A673 (cell line): ENCODE measurements around the gene ZC2HC1C. TPM values are rescaled to one million over a fixed set of nuclear protein-coding genes. Genes with fewer than 3 reads are reported as not detected.

ENCODE experiments used
- BruUV-seq: library from RNA; stranded (reverse); fragments of 400-500 nt; replicated peaks from 2 replicates; lab custom pipeline; 2021; lab: Mats Ljungman, UMichigan
- CTCF ChIA-PET: fragments of 300-600 bp; sonication (Branson Sonifier 250); formaldehyde crosslinking; loops from one replicate; lab custom pipeline; 2022; ENCODE audit warnings: antibody characterized with exemption; lab: Charles Lee
- POLR2A ChIA-PET: fragments of 300-600 bp; sonication (Branson Sonifier 250); formaldehyde crosslinking; loops from one replicate; lab custom pipeline; 2022; ENCODE audit warnings: antibody characterized with exemption; ENCODE audit not compliant: low non-redundant PET; lab: Charles Lee
- DNase-seq: peaks from one replicate; pipeline ENCODE4 v3.0.0-alpha.2; 2015; ENCODE audit warnings: low spot score
- H3K27ac ChIP-seq: fragments of 200-600 bp; sonication (generic); 2 replicates; pipeline ENCODE4 v1.5.1; 2016; ENCODE audit warnings: mixed run types, low read depth, mild to moderate bottlenecking, mixed read lengths, antibody characterized with exemption, low read length; ENCODE audit not compliant: poor library complexity, severe bottlenecking
- H3K27me3 ChIP-seq: fragments of 200-600 bp; sonication (generic); replicated peaks from 2 replicates; pipeline ENCODE4 v1.6.1; 2017; ENCODE audit warnings: mixed run types, low read depth, mild to moderate bottlenecking, mixed read lengths, antibody characterized with exemption, low read length; ENCODE audit not compliant: insufficient read depth, poor library complexity
- H3K36me3 ChIP-seq: fragments of 200-600 bp; sonication (generic); 2 replicates; pipeline ENCODE4 v1.6.1; 2016; ENCODE audit warnings: mixed run types, mild to moderate bottlenecking, mixed read lengths, antibody characterized with exemption, low read length; ENCODE audit not compliant: insufficient read depth, poor library complexity, severe bottlenecking
- H3K4me1 ChIP-seq: fragments of 200-600 bp; sonication (generic); 2 replicates; pipeline ENCODE4 v1.6.1; 2017; ENCODE audit warnings: mixed run types, mild to moderate bottlenecking, mixed read lengths, antibody characterized with exemption, low read length; ENCODE audit not compliant: insufficient read depth, poor library complexity, severe bottlenecking
- H3K4me3 ChIP-seq: fragments of 200-600 bp; sonication (generic); 2 replicates; pipeline ENCODE4 v1.5.1; 2016; ENCODE audit warnings: low read depth, mixed run types, mild to moderate bottlenecking, mixed read lengths, low read length; ENCODE audit not compliant: poor library complexity, severe bottlenecking
- H3K9me3 ChIP-seq: fragments of 200-600 bp; sonication (generic); 2 replicates; pipeline ENCODE4 v1.6.1; 2016; ENCODE audit warnings: mixed run types, low read depth, mild to moderate bottlenecking, mixed read lengths, antibody characterized with exemption, low read length; ENCODE audit not compliant: poor library complexity, severe bottlenecking
- EZH2 ChIP-seq: fragments of 200-600 bp; sonication (generic); IDR thresholded peaks from 2 replicates; pipeline ENCODE4 v1.6.1; 2017; ENCODE audit warnings: borderline replicate concordance, low read depth, mild to moderate bottlenecking, mixed read lengths, antibody characterized with exemption, low read length; ENCODE audit not compliant: poor library complexity, severe bottlenecking
- intact Hi-C: fragments of 100-400 bp; cut with micrococcal nuclease; formaldehyde crosslinking; loops from one replicate; pipeline ENCODE4 v1.10.0; 2022; ENCODE audit not compliant: unreplicated experiment
- total RNA-seq: library from RNA; stranded (reverse); gene quantifications from 2 replicates; pipeline ENCODE4 v1.2.3, GENCODE V29; 2021
- TF ChIP-seq, protein P1 (sequence below): fragments of 300-800, 200-600 bp; sonication (generic); conservative IDR thresholded peaks from 2 replicates; pipeline ENCODE4 v1.5.1; 2017; ENCODE audit warnings: low read depth, mild to moderate bottlenecking, antibody characterized with exemption, low read length, moderate library complexity, mixed read lengths

Gene ZC2HC1C
- total RNA-seq, 1 experiment from 2014 or later: 1.0 TPM

DNA sequence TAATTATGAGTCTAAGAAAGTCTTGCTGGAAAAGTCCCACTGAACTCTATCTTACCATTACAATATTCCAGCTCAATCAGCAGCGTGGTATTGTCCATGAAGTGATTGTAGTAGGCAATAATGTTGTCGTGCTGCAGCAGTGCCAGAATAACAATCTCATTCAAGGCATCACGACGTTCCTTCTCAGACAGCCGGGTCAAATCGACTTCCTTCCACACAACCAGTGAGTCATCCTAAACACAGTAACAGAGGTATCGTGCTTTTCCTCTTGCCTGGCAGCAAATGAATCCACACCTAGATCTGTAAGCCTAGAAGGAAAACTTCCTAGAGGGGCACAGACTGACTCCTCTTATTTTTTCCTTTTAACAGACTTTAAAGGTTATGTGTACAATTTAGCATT is 54.5 kb downstream of the ZC2HC1C start:
- peaks cover 19% of the 10 kb centered on the region for H3K4me1 ChIP-seq
- ChIA-PET CTCF (no interaction called here), POLR2A (no interaction called here)
- intact Hi-C loops: loop anchor here (10.0 kb wide), 1 partner anchor 441 kb away; no protein-coding TSS in a partner anchor
- H3K36me3 ChIP-seq: peaks cover 10% of the 10 kb centered on the region
- no TSS peak for BruUV-seq
- TF ChIP-seq EZH2: no peak
- TF ChIP-seq, protein P1, sequence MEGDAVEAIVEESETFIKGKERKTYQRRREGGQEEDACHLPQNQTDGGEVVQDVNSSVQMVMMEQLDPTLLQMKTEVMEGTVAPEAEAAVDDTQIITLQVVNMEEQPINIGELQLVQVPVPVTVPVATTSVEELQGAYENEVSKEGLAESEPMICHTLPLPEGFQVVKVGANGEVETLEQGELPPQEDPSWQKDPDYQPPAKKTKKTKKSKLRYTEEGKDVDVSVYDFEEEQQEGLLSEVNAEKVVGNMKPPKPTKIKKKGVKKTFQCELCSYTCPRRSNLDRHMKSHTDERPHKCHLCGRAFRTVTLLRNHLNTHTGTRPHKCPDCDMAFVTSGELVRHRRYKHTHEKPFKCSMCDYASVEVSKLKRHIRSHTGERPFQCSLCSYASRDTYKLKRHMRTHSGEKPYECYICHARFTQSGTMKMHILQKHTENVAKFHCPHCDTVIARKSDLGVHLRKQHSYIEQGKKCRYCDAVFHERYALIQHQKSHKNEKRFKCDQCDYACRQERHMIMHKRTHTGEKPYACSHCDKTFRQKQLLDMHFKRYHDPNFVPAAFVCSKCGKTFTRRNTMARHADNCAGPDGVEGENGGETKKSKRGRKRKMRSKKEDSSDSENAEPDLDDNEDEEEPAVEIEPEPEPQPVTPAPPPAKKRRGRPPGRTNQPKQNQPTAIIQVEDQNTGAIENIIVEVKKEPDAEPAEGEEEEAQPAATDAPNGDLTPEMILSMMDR: no peak
- no peak overlapping the region for H3K4me3 ChIP-seq
- H3K27me3 ChIP-seq: no peaks in the 10 kb centered on the region
- no peaks in the 10 kb centered on the region for H3K9me3 ChIP-seq
- DNase-seq: peak; percentile 69
- peak overlapping the region; percentile 7 for H3K27ac ChIP-seq

DNA sequence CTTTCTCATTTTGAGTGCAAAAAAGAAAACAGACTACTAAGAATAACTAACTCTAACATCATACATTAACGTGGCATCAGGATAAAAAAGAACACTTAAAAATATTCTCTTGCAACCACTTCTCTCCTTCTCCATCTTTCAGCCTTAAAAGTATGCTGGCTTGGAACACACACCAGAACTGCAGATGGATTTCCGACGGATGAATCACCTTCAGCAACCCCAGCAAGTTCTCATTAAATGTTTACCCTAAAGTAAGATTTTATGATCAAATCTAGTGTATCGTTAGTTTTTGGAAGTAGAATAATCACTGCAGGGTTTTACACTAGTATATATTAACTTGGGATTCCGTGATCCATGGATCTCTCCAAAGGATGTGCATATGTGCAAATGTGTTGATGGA is 56.2 kb downstream of the ZC2HC1C start:
- Histone ChIP-seq H3K27me3 (no peaks in the 10 kb centered on the region), H3K4me3 (peak overlapping the region; percentile 69), H3K36me3 (peaks cover 4% of the 10 kb centered on the region), H3K27ac (no peak overlapping the region), H3K4me1 (peaks cover 20% of the 10 kb centered on the region), H3K9me3 (no peaks in the 10 kb centered on the region)
- intact Hi-C loops: loop anchor here (10.0 kb wide), 1 partner anchor 439 kb away; no protein-coding TSS in a partner anchor
- ChIA-PET CTCF (no interaction called here), POLR2A (no interaction called here)
- no peak for DNase-seq
- TF ChIP-seq, protein P1: no peak
- no peak for TF ChIP-seq EZH2
- no TSS peak for BruUV-seq

DNA sequence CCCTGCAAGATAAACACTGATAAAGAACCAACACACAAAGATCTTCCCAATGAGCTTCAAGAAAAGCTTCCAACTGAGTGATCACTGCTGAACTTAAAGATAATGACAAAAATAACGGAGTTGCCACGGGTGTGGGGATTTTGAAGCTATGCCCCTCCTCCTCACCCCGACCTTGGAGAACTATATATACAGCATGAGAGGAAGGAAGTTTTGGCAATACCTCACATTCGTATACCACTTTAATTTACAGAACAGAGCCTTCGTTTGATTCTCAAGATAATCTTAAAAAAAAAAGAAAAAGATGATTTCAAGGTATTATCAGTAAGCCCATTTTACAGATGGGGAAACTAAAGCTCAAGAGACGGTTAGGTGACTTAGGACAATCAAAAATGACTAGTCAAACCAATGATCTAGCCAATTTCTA is 56.7 kb downstream of the ZC2HC1C start:
- CTCF ChIA-PET: no interaction called here
- intact Hi-C loops: loop anchor here (10.0 kb wide), 1 partner anchor 439 kb away; no protein-coding TSS in a partner anchor
- Histone ChIP-seq H3K4me1 (peaks cover 20% of the 10 kb centered on the region), H3K36me3 (peaks cover 4% of the 10 kb centered on the region), H3K4me3 (peak overlapping the region; percentile 69), H3K27ac (peak overlapping the region; percentile 83), H3K9me3 (no peaks in the 10 kb centered on the region), H3K27me3 (no peaks in the 10 kb centered on the region)
- no peak for TF ChIP-seq EZH2
- TF ChIP-seq, protein P1: no peak
- peak; percentile 22 for DNase-seq
- POLR2A ChIA-PET: interaction anchor here (1.2 kb wide), 1 partner anchor 169 kb away, joined by 3 read pairs; no protein-coding TSS in a partner anchor
- BruUV-seq: no TSS peak
